ENCODE data around the gene MAPT.
"Not testable (repeated sequence)": the region's sequence is repeated elsewhere in the genome, so short reads cannot be mapped to it uniquely, and the experiment has no call there.

MAPT gene

DNA sequence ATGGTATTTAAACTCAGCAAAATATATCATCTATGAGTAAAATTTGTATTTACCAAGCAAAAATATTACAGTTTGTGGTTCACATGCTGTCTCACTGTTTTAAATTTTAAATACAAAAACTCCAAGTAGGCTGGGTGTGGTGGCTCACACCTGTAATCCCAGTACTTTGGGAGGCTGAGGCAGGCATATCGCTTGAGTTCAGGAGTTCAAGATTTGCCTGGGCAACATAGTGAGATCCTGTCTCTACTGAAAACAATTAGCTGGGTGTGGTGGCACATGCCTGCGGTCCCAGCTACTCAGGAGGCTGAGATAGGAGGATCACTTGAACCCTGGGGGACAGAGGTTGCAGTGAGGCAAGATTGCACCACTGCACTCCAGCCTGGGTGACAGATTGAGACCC is 37.3 kb downstream of the MAPT start:
- no peak for DNase-seq

GRCh38 chr17:45934044-45934979 is 40.0 kb downstream of the MAPT start:
- no peak for DNase-seq

DNA sequence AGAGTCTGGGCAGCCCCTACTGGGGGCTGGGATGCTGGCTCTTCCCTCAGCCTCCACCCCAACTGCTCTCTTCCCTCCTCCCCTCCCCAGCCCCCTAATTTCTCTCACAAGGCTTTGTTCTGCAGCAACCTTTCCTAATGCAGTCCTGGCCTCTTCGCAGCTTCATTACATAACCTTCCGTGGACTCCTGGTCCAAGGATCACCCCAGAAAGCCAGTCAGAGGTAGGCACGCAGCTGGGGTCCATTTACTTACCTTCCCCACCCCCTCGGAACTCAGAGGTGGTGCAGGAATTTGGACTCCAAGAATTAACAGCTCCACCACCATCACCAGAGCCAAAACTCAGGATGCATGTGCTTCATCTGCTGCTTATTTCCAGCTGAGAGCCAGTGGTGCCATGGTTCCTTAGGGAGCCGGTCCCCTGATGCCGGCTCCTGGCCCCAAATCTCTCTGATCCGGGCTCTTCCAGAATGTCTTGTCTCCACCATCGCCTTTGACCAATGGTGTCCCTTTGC is 40.9 kb downstream of the MAPT start:
- no peak for DNase-seq

- DNase-seq, result no peak
Observed at GRCh38 chr17:45935710-45936509, 41.6 kb downstream of the MAPT start.

DNA sequence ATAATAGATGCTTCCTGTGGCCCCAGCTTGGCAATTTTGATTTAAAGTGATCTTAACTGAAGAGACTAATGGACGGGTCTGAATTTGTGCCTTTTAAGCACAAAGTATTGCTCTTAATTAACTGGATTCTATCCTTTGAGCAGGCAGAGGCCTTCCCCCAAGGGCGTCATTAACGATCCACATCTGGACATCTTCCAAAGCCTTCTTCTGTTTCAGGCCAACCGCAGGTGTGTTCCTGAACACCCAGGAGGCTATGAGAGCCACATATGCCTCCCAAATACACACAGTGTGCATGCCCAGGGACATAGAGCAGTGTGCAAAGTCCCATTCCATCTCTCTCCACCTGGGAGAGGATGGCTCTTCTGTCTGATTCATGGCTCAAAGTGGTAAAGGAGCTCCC is 42.3 kb downstream of the MAPT start:
- peak; percentile 85 for DNase-seq

GRCh38 chr17:45937186-45937585 is 42.8 kb downstream of the MAPT start:
- not testable (repeated sequence) for DNase-seq

- no peak for DNase-seq
Observed at GRCh38 chr17:45939395-45939794, 45.0 kb downstream of the MAPT start.

DNA sequence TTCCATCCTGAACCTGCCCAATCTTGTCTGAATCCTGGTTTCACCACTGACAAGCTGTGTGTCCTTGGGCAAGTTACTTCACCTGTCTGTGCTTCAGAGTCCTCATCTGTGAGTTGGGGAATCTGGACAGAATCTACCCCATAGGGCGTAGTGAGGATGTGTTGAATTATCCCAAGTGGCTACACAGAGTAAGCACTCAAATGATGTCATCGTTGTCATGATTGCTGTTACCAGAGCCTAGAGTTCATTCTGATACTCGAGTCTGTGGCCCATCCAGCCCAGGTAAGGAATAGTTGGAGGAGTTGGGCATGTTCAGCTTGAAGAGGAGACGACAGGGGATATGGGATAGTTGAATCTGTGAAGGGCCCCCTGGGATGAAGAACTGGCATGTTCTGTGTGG is 45.9 kb downstream of the MAPT start:
- no peak for DNase-seq

GRCh38 chr17:45940826-45941225 is 46.5 kb downstream of the MAPT start:
- DNase-seq, result peak; percentile 85

DNA sequence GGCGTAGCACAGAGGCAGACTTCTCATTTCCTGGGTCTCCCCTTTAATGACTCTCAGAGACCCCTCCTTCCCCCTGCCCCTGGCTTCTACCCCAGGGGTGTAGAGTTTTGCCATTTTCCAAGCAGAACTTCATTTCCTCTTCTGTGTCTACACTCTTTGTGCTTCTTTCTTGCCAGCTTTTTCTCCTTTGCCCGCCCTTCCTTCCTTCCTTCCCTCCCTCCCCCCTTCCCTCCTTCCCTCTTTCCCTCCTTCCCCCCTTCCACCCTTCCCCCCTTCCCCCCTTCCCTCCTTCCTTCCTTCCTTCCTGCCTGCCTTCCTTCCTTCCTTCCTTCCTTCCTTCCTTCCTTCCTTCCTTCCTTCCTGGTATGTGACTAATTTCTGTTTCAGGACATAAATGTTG is 47.0 kb downstream of the MAPT start:
- no peak for DNase-seq

DNA sequence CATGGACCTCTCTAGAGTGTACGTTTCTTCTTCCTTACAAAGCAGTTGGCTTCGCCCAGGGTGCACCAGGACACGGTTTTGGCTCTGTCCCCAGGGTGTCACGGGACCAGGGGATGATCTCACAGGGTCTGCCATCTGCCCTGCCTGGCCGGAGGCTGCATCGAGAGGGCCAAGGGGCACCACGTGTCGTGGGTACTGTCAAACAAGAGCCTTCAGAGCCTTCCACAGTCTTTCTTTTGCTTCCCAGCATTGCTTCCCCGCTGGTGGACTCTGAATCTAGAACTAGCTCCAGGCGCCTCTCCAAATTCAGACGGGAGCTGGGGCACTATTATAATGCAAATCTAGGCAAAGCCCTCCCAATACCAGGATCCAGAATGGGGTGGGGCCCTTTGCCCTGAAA is 47.9 kb downstream of the MAPT start:
- DNase-seq, result no peak

DNA sequence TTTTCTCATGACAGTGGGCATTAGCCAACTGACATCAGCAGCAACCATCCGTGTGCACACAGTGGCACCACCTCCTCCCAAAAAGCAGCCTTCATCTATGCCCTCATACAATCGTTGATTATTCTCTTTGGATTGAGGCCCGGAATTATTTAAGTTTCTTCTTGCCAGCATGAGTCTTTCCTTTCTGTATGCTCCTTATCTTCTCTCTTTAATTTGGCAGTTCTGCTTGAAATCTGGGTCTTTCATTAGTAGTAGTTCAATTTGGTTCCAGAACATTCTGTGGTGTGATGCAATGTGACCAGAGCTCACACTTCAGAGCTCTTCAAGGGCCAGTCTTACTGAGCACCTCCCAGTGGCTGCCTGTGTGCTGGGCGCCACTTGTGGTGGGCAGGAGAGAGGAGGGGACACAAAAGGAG is 52.5 kb downstream of the MAPT start:
- no peak for DNase-seq

DNA sequence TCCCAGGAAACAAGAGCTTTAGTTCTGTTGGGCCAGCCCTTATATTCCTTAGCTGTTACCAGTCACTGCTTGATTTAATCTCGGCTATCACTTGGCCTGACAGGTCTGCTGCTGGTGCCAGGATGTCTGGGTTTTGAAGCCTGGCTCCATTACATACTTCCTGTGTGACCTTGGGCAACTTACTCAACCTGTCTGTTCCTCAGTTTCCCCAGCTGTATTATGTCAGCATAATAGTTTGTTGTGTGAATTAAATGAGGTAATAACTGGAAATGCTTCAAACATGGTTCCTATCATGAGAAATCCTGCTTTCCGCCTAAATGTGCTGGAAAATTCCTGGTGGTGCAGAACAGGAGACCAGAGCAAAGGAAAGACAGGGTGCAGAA is 54.1 kb downstream of the MAPT start:
- no peak for DNase-seq

- no peak for DNase-seq
Observed at GRCh38 chr17:45948881-45949624, 54.7 kb downstream of the MAPT start.

DNA sequence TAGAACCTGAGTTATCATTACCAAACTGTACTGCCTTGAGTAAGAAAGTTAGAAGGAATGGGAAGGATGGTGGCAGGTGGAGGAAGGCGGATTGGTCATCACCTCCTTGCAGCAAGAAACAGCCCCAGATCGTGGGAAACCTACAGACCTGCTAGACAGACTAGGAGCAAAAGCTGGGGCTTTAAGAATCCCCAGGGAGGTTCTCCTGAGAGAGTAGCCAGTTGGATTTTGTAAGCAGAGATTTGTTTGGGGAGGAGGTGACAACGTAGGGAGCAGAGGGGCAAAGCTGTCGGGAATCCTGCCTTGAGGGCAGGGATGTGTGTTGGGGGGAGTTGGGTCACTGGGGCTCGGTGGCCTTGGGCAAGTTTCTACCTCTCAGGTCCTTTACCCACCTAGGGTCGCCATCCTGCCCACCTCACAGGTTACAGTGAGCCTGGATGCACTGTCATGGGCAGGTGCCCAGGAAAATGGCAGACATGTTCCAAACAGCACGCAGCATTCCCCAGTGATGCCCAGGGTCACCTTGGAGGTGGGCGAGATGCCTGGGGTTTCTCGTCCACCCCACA is 55.5 kb downstream of the MAPT start:
- DNase-seq, result no peak

DNA sequence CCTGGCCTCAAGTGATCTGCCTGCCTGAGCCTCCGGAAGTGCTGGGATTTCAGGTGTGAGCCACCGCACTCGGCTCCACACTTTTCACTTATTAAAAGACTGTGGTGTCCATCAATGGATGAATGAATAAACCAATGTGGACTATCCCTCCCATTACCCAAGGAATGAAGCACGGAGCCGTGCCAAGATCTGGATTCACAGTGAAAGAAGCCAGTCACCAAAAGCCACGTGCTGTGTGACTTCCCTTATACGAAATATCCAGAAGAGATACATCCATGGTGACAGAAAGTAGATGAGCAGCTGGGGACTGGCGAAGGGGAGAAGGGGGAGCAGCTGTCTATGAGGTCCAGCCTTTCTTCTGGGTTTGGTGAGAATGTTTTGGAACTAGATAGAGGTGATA is 56.5 kb downstream of the MAPT start:
- no peak for DNase-seq

DNA sequence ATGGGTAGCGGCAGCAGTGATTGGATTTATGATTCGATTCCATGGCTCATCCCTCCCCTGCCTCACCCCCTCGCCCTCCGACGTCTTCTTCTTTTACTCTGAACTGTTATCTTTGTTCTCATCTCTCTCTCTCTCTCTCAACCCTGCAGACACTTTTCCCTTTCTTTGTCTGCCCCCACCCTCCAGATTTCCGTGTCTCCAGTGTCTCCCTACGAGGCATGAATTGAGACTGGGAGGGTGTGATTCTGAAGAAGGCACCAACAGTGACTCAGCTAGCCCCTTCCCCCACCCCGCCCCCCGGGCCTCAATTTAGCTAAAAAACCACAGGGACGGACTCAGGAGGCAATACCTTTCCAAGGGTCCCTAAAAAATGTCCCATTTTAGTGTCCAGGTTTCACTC is 57.0 kb downstream of the MAPT start:
- no peak for DNase-seq

DNA sequence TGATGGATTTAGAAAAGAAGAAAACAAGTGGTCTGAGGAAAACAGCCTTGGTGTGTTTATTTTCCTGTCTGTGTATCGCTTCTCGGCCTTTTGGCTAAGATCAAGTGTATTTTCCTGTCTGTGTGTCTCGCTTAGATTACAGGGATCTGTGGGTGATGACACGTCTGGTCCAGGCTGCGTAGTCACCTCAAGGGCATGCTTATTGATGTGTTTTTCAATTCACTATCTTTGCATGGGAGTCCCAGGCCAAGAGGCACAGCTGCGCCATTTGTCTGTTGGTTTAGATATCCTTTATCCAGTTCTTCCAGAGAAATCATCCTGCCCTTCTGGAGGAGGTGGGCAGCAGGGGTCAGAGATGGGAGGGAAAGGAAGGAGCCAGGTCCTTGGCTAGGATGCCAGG is 57.6 kb downstream of the MAPT start:
- DNase-seq, result no peak

DNA sequence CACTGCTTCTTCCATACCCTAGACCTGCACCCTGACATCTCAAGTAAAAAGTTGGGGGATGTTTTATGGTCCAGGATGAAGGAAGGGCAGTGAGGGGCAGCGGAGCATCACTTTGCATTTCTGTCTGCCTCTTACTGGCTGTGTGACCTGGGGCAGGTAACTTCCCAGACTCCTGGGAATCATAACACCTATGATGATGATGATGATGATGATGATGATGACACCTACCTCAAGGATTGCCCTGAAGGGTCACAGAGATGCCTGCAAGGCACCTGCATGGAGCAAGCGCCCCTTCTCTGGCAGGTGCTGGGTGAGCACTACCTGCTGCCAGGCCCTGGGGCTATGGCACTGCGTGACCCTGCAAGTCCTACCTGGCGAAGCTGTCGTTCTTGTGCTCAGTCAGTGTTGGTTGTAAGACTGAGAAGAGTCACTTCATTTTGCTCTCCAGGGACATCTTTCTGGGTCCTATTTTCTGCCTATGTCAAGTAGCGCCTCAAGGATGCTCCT is 58.5 kb downstream of the MAPT start:
- no peak for DNase-seq

- no peak for DNase-seq
Observed at GRCh38 chr17:45953561-45953960, 59.2 kb downstream of the MAPT start.

DNA sequence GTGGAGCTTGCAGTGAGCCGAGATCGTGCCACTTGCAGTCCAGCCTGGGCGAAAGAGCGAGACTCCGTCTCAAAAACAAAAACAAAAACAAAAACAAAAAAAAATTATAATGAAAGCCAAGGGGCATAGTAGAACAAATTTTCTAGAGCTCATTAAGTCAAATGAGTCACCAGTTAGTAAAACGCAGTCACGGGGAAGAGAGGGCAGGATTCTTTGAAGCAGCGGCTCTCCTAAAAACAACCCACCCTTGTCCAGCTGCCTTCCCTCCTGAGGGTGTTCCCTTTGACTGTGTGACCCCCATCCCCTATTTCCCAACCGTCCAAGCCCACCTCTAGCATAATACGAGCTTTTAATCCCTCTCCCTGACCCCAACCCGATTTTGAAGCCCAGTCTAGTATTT is 60.6 kb downstream of the MAPT start:
- no peak for DNase-seq

DNA sequence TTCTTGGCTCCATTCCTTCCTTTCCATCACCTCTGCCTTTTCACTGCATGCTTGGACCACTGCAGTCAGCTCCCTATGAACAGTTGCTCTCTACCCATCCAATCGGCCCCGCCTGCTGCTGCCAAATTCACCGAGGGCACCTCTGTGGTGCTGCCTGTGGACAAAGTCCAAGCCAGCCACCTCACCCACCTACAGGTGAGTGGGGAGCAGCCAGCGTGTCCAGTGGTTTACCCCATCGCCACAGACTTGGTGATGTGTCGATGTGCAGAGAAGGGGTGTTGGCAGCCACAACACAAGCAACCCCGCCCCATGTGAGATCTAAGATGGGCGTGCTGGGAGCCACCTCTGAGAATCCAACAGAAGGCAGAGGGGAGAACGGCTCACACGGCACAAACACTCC is 61.0 kb downstream of the MAPT start:
- no peak for DNase-seq

GRCh38 chr17:45956090-45956489 is 61.7 kb downstream of the MAPT start:
- no peak for DNase-seq
